DOHH2 (cell line): ENCODE data around the gene TENT4A.

Experiments
- EZH2phosphoT487 ChIP-seq: fragments of 200-600 bp; sonication (generic); IDR thresholded peaks from 2 replicates; pipeline ENCODE4 v1.6.1; 2017; ENCODE audit warnings: borderline replicate concordance, mild to moderate bottlenecking, antibody characterized with exemption, low read length, moderate library complexity, mixed read lengths
- TF ChIP-seq, protein P1 (sequence below): fragments of 200-600 bp; sonication (generic); IDR thresholded peaks from one replicate; pipeline ENCODE4 v1.5.1; 2014; ENCODE audit warnings: antibody characterized with exemption, mild to moderate bottlenecking, low read depth, low read length; ENCODE audit not compliant: poor library complexity, severe bottlenecking

DNA sequence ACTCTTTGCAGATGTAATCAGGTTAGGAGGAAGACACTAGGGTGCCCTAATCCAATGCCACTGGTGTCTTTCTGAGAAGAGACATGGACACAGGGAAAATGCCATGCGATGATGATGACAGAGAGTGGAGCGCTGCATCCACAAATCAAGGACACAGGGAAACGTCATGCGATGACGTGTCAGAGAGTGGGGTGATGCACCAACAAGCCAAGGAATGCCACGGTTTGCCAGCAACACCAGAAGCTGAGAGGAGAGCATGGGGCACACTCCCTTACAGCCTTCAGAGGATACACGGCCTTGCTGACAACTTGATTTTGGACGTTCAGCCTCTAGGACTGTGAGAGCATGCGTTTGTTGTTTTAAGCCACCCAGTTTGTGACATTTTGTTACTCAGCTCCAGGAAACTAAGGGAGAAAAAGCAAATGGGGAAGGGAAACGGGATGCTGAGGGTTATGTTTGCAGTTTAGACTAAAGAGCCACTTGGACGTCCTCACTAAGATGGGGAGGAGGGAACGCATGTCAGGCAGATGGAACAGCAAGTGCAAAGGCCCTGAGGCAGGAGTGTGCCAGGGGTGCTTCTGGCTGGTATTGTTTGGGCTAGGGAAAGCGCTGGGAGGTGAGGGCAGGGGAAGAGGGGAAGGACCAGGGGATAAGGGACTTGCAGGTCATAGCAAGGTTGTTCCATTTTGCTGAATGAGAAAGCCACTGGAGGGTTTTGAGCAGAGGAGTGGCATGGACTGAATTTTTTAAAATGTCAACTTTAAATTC, 2.5 kb upstream of the TENT4A start:
- TF ChIP-seq, protein P1, sequence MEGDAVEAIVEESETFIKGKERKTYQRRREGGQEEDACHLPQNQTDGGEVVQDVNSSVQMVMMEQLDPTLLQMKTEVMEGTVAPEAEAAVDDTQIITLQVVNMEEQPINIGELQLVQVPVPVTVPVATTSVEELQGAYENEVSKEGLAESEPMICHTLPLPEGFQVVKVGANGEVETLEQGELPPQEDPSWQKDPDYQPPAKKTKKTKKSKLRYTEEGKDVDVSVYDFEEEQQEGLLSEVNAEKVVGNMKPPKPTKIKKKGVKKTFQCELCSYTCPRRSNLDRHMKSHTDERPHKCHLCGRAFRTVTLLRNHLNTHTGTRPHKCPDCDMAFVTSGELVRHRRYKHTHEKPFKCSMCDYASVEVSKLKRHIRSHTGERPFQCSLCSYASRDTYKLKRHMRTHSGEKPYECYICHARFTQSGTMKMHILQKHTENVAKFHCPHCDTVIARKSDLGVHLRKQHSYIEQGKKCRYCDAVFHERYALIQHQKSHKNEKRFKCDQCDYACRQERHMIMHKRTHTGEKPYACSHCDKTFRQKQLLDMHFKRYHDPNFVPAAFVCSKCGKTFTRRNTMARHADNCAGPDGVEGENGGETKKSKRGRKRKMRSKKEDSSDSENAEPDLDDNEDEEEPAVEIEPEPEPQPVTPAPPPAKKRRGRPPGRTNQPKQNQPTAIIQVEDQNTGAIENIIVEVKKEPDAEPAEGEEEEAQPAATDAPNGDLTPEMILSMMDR = no peak
- no peak for TF ChIP-seq EZH2phosphoT487
